NCI-H69 (cell line): ENCODE data around the gene MEF2B.

Experiments
- DNase-seq: peaks from one replicate; lab custom pipeline; 2025; lab: John Stamatoyannopoulos, UW

MEF2B gene

GRCh38 chr19:19098084-19098702 is 71.9 kb downstream of the MEF2B start:
- DNase-seq = no peak

GRCh38 chr19:19096641-19097627 is 73.1 kb downstream of the MEF2B start:
- no peak for DNase-seq

GRCh38 chr19:19095691-19096090 is 74.4 kb downstream of the MEF2B start:
- no peak for DNase-seq
